HTR-8/SVneo (cell line): ENCODE data around the gene MAP4K4.
"Not testable (repeated sequence)": the region's sequence is repeated elsewhere in the genome, so short reads cannot be mapped to it uniquely, and the experiment has no call there.

Experiments
- DNase-seq: peaks from one replicate; pipeline ENCODE4 v3.0.0; 2011; ENCODE audit warnings: low spot score, mixed read lengths; ENCODE audit not compliant: insufficient read length
- FAIRE-seq: peaks from 2 replicates; lab custom pipeline; 2011; peaks lifted over from hg19 to GRCh38; lab: Jason Lieb, UNC

Gene MAP4K4

DNA sequence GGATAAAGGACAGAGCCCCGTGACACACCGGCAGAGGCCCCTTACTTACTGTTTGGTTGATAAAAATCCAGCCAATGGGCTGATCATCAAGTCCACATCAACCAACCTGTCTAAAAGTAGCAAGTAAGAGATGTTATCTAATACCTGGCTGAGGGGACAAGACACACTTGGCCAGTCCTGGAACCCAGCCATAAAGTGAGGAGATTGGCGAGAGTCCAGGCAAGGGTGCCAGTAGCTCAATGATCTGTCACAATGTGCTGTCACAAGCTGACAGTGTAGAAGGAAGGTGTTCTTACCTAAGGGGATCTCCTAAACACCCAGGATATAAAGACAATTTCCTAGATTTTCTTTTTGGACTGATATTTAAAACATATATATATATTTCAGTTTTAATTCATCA lies 232.5 kb downstream of the MAP4K4 start:
- no peak for DNase-seq
- no peak for FAIRE-seq

- no peak for DNase-seq
- FAIRE-seq: no peak
These were observed 233.3 kb downstream of the MAP4K4 start for GRCh38 chr2:101930847-101931246.

DNA sequence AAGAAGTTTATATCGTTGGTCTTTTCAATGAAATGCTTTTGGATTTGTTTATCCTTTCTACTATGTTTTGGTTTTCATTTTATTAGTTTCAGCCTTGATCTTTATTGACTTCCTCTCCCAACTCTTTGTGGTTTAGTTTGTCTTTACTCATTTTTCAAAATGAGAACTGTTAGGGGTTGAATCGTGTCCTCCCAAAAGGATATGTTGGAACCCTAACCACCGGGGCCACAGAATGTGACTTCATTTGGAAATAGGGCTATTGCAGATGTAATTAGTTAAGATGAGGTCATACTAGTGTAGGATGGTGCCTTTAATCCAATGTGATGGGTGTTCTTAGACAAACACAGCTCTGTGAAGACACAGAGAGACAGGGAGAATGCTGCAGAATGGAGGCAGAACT lies 233.9 kb downstream of the MAP4K4 start:
- DNase-seq: no peak
- no peak for FAIRE-seq

- not testable (repeated sequence) for FAIRE-seq, DNase-seq
These were observed 238.3 kb downstream of the MAP4K4 start for GRCh38 chr2:101935764-101936163.

DNA sequence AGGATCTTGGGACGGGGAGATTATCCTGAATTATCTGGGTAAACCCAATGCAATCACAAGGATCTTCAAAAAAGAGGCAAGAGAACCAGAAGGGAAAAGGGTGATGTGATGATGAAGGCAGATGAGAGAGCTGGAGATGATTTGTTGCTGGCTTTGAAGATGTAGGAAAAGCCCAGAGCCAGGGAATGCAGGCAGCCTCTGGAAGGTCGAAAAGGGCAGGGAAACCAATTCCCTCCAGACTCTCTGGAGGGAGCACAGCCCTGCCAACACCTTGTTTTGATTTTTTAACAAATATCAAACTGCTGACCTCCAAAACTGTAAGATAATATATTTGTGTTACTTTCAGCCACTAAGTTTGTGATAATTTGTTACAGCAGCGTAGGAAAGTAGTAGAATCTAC lies 245.3 kb downstream of the MAP4K4 start:
- DNase-seq: no peak
- no peak for FAIRE-seq
